ENCODE results near the gene TMC7.

- TF ChIP-seq CTCF (IDR thresholded peaks at IDR 0.05) (no peak), EP300 (IDR thresholded peaks at IDR 0.05) (no peak)
These were observed 48.0 kb downstream of the TMC7 start for GRCh38 chr16:19031738-19032137.
